Stimulated activated CD4-positive, alpha-beta T cell treated with anti-CD3 and anti-CD28 coated beads, Interleukin-15, amount 100 ng/mL, for 1 hour (primary cell): ENCODE data around the gene STEAP1.

Experiments
- DNase-seq, 2 donors: peaks; one replicate each; pipeline ENCODE4 v3.0.0-alpha.2; 2020; ENCODE audit warnings: low read depth in 1 of 2, low spot score in 1 of 2

STEAP1 gene

DNA sequence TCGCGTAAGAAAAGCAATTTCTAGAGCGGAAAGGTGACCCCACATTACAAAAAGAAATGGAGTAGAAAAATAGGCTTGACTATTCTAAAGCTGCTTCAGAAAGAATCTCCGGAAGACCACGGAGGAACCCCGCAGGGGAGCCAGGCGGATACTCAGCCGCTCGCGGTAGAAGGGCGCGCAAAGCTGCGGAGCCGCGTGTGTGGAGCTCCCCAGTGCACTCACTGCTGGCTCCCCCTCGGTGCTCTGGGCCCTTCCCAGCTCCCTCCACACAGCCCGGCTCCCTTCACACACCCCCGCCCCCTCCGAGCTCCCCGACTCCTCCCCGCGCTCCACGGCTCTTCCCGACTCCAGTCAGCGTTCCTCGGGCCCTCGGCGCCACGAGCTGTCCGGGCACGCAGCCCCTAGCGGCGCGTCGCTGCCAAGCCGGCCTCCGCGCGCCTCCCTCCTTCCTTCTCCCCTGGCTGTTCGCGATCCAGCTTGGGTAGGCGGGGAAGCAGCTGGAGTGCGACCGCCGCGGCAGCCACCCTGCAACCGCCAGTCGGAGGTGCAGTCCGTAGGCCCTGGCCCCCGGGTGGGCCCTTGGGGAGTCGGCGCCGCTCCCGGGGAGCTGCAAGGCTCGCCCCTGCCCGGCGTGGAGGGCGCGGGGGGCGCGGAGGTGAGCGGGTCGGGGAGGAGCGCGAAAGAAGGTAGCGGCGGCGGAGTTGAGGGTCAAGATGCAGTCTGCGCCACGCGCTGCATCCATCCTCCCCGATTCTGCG is 57.3 kb downstream of the STEAP1 start, which contains the start of gene STEAP2:
Gene STEAP2, plus strand, starts transcription at position 350 of the 758 bp plus-strand sequence. CDS start 13,343 bp downstream, outside the sequence.
- peak in 1 of 2 donors; percentile 14 for DNase-seq

DNA sequence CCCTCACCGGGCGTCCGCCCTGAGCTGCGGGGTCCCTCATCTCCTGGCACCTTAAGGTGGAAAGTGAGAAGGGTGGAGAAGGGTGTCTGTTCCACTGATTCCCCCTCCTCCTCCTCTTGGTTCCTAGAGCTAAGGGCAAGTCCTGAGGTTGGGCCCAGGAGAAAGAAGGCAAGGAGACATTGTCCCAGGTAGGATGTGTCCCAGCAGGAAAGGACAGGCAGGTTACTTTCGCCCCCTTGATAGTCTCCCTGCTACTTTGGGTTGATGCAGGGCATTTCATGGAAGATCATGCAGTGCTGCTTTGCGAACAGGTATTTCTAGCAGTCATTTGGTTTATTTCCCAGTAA is 57.9 kb downstream of the STEAP1 start:
- DNase-seq, result no peak

- no peak for DNase-seq
Observed at GRCh38 chr7:90213521-90213920, 59.3 kb downstream of the STEAP1 start.
